NCI-H2107 treated with DMSO at 0.1 percent for 48 hours (cell line): ENCODE results near the gene NHERF2.
A peak's percentile ranks its signal among the peaks of the same experiment; 100 is the strongest.
"Not testable (repeated sequence)": the region's sequence is repeated elsewhere in the genome, so short reads cannot be mapped to it uniquely, and the experiment has no call there.

Source experiments
- DNase-seq: peaks from one replicate; lab custom pipeline; 2025; ENCODE audit not compliant: unreplicated experiment; lab: John Stamatoyannopoulos, UW

The NHERF2 gene

DNA sequence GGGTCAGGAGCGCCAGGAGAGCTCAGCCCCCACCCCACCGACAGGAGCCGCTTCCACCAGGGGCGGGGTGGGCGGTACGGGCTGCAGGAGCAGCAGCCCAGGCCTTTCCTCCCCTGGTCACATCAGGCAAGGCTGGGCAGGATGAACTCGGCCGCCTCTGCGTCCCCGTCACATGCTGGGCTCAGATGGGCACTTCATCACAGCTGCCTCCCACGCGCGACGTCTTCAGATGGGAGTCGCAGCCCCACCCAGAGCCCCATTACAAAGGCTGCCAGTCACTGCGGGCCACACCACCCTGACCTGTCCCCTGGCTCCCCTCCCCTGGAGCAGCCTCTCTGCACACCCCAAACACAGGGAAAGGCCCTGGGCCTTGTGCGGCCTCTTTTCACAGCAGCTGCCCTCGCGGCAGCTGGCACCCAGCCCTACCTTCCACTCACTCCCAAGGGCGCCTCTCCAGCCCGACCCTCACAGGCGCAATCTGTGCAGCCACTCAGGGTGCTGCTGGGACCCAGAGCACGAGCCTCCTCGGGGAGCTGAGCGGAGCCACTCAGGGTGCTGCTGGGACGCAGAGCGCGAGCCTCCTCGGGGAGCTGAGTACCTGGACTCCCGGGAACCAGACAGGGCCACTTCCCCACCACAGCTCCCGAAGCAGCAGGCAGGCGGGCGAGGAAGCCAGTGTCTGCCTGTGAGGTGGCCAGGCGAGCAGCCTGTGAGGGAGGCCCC, 21.7 kb upstream of the NHERF2 start:
- DNase-seq, result no peak

DNA sequence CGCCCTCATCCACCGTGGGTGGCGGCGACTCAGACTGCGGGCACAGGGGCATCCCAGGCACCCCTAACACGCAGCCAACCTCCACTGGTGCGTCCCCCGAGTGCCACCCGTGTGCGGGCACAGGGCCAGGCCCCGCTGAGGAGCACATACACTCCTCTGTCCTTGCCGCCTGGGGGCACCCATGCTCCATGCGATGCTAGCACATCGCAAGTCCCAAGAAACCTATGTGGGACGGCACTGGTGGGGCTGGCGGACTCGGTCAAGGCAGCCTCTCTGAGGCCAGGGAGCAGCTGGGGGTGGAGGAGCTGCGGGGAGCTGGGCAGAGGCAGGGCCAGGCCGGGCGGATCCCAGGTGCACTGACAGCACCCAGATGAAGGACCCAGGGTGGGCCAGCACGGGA, 21.1 kb upstream of the NHERF2 start:
- peak; percentile 23 for DNase-seq

DNA sequence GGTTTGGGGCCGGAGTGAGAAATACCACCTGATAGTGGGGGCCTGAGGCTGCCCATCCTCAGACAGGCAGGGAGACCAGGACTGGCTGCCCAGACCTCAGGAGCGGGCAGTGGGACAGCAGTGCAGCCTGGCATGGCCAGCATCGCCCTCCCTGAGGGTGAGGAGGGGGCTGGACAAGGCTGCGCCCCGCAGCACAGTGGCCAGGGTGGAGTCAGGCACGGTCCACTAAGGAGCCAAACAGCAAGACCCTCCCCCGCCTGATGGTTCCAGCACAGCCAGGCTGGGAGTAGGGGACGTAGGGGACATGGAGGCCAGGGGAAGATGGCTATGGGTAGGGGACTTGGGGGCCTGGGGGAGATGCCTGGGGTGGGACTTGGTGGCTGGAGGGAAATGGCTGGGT, 20.4 kb upstream of the NHERF2 start:
- DNase-seq, result no peak

DNA sequence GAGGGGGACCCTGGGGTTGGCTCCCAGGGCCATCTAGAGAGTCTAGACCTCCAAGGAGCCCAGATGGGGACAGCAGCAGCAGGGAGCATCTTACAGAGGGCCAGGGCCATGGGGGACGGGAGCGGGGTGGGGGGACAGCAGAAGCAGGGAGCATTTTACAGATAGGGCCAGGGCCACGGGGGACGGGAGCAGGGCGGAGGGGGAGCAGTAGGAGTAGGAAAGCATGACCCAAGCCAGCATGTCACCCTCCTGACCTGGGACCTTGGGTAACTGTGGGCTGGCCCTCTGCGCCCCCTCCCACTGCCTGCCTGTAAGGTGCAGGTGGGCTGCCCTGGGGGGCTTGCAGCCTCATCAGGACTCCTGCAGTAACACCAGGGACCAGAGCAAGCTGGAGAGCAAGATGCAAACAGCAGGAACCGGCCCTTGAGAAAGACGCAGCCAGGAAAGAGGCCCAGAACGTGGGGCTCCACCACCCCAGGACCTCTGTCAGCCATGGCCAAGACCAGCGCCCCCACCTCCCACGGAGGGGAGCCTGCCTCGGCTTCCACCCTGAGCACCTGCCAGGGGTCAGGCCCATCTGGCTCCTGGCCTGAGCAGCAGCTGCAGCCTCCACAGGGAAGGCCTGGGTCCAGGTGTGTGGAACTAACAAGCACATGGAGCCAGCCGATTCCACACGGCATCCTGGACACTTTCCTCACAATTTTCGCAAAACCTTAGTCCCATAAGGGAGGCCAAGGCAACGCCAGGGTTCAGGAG, 19.4 kb upstream of the NHERF2 start:
- DNase-seq, result no peak

DNA sequence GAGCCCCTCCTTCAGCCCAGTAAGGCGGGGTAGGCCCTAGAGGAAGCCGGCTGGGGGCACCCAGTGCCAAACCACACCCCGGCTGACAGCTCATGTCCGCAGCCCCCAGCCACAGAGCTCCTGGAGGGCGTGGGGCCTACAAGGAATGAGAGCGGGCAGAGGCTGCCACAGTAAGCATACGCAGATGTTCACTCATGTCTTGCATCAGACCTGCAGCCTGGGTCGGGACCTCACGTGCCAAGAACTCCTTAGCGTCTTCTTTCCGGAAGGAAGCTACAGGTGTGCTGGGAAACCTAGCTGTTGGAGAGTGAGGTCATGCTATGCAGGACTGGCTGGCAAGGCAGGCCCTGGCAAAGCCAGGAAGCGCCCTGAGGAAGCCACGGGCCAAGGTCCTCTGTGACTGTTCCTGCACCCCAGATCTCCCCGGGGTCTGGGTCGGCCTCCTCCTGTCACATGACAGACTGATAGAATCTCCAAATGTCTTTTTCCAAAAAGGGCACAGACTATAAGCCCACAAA, 18.6 kb upstream of the NHERF2 start:
- DNase-seq, result no peak

DNA sequence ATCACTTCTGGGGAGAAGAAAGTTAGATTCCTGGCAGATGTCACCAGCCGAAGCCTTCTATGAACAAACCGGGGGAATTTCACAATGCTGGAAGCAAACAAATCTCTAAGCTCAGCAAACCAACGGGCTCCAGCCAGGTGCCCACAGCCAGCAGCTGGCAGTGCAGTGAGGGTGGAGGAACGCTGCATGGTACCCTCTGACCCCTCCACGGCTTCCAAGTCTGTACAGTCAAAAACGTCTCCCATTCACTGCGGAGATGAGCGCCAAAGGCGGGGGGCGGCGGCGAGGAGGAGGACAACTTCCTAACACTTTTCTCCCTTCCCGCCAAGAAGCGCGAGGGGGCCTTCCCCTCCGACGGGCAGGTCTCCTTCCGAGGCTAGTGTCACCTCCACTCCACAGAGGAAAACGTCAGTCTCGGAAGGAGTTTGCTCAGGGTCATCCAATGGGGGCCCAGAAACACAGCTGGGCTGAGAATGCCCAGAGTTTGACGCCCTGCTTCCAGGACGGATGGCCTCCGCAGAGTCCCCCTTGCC, 18.0 kb upstream of the NHERF2 start:
- DNase-seq, result no peak

DNA sequence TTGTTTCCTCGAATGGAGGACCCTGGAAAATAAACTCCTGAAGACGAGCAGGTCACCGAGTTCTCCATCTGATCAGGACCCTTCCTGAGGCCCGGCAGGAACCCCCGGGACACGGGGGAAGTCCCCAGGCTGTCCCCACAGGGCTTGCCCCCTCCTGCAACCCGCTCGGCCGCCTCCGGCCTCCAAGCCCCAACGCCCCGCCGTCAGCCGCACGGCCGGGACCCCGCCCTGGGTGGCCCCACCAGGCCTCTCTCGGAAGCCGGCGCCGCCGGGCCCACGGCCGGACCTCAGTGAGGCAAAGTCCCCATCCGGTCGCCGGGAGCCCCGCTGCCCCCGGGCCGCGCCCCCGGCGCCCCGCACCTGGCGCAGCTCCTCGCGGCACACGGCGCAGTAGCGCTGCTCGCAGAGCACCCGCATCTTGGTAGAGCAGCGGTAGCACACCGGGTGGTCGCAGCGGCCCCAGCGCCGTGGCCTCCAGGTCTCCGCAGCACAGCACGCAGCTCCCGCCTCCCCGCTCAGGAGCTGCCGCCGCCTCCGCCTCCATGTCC, 17.5 kb upstream of the NHERF2 start:
- no peak for DNase-seq

DNA sequence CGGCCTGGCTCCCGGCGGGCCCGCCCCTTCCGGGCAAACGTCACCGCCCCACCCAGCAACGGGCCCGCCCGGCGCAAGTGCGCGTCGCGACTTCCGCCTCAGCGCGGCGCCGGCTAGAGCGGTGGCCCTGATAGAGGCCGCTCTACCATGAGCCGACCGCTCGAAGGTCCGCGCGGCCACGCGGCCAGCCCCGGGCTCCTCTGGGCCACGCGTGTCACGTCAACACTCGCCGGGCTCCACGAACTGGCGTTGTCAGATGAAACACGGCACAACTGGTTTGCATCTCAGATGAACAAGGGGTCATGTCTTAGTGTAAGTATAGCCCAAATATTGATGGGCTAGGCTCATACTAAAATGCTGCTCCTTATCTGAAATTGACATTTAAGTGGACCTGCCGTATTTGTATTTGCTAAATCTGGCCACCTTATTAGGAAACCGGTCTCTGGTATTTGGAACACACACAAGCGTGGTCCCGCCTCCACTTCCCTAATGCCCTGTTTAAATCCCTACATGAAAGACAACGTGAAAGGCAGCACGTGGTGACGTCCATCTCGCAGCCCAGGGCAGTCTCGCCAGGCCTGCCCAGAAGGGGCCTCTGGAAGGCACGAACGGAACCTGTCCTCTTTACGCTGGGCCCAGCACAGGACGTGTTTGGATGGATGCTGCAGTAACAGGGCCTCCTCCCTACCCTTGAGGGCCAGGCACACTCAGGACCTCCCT, 16.8 kb upstream of the NHERF2 start, which contains the start of gene ZNF598:
ZNF598 (minus strand) TSS at position 31 of the 720 bp plus-strand sequence.
- peak; percentile 35 for DNase-seq

DNA sequence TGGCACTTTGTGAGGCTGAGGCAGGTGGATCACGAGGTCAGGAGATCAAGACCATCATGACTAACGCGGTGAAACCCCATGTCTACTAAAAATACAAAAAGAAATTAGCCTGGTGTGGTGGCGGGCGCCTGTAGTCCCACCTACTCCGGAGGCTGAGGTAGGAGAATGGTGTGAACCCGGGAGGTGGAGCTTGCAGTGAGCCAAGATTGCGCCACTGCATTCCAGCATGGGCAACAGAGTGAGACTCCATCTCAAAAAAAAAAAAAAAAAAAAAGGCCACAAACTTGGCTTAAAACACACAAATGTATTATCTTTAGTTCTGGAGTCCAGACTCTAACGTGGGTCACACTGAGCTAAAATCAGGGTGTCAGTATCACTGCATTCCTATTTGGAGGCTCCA, 15.0 kb upstream of the NHERF2 start:
- not testable (repeated sequence) for DNase-seq

DNA sequence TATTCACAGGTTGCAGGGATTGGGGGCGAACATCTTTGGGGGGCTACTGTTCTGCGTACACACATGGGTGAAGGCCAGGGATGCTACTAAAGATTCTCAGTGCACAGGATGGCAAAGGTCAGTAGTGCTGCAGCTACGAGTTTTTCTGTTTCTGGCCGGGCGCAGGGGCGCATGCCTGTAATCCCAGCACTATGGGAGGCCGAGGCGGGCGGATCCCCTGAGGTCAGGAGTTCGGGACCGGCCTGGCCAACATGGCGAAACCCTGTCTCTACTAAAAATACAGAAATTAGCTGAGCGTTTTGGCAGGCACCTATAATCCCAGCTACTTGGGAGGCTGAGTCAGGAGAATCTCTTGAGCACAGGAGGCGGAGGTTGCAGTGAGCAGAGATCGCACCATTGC, 13.2 kb upstream of the NHERF2 start:
- no peak for DNase-seq

DNA sequence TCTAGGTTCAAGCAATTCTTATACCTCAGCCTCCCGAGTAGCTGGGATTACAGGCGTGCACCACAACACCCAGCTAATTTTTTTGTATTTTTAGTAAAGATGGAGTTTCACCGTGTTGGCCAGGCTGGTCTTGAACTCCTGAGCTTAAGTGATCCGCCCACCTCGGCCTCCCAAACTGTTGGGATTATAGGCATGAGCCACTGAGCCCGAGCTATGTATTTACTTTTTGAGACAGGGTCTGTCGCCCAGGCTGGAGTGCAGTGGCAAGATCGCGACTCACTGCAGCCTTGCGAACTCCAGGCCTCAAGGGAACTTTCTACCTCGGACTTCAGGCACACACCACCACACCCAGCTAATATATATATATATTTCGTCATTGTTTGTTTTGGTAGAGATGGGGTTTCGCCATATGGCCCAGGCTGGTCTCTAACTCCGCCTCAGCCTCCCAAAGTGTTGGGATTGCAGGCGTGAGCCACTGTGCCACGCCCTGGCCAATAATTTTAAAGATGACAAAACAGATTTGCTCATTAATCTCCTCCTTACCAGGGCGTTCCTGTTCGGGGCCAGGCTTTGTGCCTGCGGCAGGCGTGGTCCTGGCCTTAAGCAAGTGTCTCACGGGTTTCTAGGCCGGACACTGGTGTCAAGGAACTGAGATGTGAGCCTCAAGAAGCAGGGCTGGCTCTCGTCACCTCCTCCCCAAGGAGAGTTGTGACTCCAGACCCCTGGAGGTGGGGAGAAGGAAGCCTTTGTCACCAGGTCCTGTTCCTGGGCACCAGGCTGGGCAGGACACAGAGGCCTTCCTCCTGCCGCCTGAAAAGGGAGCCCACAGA, 11.4 kb upstream of the NHERF2 start:
- DNase-seq, result no peak

DNA sequence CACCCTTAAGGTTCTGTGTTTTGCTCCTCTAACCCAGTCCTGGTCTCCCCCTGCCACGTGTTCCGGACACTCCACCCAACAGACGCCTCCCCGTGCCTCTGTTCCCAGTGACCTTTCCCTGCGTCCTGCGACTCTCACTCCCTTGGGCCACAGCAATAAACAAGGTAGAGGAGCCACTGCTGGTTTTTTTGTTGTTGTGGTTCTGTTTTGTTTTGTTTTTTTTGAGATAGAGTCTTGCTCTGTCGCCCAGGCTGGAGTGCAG, 10.8 kb upstream of the NHERF2 start:
- DNase-seq, result no peak

DNA sequence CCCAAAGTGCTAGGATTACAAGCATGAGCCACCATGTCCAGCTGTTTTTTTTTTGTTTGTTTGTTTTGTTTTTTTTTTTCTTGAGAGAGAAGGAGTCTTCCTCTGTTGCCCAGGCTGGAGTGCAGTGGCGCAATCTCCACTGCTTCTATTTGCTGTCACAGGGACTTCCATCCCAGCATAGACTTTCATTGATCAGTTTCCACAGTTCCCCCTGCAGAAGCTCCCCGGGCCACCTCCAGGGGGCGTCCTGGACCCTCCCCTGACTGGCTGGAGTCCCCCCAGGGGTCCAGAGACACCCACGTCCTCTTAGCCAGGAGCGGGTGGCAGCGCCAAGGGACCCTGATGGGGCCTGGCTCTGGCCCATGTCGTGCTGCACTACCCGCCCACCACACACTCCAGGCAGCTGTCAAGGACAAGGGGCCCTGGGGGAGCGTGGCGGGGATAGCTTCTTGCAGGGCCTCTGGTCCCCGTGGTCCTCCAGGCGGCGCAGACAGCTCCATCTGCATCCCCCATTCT, 10.2 kb upstream of the NHERF2 start:
- DNase-seq, result no peak

DNA sequence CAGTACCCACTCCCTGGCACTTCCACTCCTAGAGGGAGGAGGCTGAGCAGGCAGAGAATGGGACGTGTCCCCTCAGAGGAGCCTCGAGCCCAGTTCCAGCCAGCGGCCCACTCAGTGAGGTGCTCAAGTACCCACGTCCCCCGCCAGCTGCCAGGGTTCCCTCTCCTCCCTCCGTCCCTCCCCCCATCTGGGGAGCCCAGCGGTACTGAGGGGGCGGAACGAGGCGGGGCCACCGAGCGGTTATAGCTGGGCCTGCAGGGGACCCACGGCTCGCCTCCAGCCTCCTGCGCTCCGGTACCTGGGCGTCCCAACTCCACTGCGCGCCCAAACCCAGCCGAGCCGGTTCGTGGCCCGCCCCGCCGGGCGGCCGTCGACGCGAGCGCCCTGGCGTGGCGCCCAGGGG, 7.2 kb upstream of the NHERF2 start, which contains the start of gene NPW:
NPW (plus strand) TSS at position 268 of the 403 bp plus-strand sequence.
- no peak for DNase-seq

DNA sequence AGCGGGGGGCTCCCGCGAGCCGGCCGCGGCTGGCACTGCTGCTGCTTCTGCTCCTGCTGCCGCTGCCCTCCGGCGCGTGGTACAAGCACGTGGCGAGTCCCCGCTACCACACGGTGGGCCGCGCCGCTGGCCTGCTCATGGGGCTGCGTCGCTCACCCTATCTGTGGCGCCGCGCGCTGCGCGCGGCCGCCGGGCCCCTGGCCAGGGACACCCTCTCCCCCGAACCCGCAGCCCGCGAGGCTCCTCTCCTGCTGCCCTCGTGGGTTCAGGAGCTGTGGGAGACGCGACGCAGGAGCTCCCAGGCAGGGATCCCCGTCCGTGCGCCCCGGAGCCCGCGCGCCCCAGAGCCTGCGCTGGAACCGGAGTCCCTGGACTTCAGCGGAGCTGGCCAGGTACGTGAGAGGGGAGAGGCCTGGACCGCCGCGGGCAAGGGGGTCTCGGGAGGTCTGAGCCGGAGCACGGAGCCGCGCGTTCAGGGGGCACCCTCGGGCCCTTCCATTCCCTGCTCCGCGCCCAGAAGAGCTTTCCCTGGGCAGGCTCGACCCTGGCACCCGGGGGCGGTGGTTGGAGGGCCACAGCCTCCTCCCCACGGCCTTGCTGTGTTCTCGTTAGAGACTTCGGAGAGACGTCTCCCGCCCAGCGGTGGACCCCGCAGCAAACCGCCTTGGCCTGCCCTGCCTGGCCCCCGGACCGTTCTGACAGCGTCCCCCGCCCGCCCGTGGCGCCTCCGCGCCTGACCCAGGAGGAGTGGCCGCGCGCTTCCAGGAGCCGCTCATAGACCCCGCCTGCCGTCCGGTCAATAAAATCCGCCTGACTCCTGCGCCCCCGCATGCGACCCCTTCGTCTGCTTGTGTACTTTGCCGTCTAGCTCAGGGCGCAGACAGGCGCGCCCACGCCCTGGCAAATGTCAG, 6.5 kb upstream of the NHERF2 start:
- no peak for DNase-seq

DNA sequence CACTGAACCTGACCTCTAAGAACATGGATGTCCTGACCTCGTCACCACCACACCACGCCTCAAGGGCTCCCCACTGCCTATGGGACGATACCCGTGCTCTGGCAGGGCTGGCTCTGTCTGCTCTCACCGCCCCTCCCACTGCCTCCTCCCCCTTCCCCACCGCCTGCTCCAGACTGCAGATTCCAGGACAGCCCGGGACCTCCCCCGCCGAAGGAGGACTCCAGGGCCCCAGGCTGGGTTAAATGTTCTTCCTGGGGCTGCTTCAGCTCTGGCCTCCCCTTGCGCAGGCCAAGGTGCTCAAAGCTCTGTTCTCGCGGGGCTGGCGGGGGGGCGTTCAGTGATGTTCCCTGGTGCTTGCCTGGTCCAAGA, 4.0 kb upstream of the NHERF2 start:
- no peak for DNase-seq

DNA sequence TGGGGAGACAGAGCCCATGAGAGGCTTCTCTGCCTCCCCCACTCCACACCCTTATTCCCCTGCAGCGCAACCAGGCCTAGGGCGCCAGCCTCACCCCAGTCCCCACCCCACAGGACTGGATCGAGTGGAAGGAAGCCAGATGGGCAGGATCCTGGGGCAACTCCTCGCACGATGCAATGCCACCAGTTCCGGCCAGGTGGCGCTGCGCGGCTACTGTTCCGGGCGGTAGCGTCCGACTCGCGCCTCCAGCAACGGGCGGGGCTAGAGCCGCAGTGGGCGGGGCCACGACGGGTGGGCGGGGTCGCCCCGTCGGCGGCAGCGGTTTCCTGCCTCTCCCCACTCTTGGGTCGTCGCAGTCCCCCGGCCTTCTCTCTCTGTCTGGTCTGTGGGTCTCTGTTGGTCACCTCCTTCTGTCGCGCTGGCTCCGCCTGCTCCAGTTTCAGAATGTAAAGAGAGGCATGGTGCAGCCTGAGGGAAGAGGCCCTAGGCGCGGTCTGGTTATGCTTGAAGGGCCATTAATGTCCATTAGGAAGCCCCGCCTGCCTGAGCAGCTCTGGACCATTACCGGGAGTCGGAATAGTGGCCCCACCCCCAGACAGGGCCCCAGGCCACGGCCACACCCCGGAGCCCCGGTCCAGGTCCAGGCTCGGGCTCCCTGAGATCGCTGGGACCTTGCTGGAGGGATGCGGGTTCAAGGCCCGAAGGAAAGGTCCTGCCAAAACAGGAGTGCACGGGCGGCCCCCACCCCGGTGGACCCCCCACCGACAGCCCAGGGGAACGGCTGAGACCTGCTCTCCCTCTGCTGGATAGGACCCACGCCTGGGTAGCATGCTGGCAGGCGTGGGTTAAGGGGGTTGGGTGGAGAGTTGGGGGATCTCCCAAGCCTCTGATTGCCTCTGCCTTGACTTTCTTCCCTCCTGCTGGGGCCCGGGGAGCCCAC, 3.3 kb upstream of the NHERF2 start:
- peak; percentile 40 for DNase-seq

DNA sequence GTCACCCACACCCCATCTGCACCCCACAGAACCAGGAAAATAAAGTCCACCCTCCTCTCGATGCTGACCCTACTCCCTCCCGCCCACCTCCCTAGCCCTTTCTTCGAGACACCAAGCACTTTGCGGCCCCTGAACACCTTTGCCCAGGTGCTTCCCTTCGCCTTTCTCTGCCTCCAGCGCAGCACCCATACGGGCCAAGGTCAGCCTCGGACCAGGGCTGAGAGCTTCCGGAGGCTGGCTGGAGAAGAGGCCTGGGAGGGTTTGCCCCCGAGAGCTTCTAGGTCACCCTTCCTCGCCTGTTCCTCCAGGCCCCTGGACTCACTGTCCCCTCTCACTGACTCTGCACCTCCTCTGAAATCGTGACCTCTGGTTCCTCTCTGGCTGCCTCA, 2.7 kb upstream of the NHERF2 start:
- no peak for DNase-seq
